Panc1 (cell line): ENCODE measurements around the gene LINGO3. TPM values are rescaled to one million over a fixed set of nuclear protein-coding genes. Genes with fewer than 3 reads are reported as not detected.

Experiments
- ATAC-seq: fragments of 200-7000 bp; cut with Tn5 transposase; 2 replicates; pipeline ENCODE4 v1.9.1; 2020; ENCODE audit warnings: mild to moderate bottlenecking, moderate library complexity
- BruUV-seq: library from RNA; stranded (reverse); fragments of 400-500 nt; replicated peaks from 2 replicates; lab custom pipeline; 2021; lab: Mats Ljungman, UMichigan
- CTCF ChIA-PET: fragments of 300-600 bp; sonication (Branson Sonifier 250); formaldehyde crosslinking; loops from one replicate; lab custom pipeline; 2022; ENCODE audit warnings: antibody characterized with exemption; lab: Charles Lee
- POLR2A ChIA-PET: fragments of 300-600 bp; sonication (Branson Sonifier 250); formaldehyde crosslinking; loops from one replicate; lab custom pipeline; 2022; ENCODE audit warnings: antibody characterized with exemption; lab: Charles Lee
- DNase-seq: peaks from one replicate; pipeline ENCODE4 v3.0.0-alpha.2; 2010; ENCODE audit warnings: low read depth, low spot score
- H3K27ac ChIP-seq: 2 replicates; pipeline ENCODE4 v1.5.1; 2011; ENCODE audit warnings: mild to moderate bottlenecking, low read length, inconsistent platforms
- H3K27me3 ChIP-seq: fragments of 200-500 bp; sonication (Bioruptor generic); 2 replicates; pipeline ENCODE4 v1.6.0; 2014; ENCODE audit warnings: low read length, inconsistent platforms; ENCODE audit not compliant: control insufficient read depth, insufficient read depth
- H3K36me3 ChIP-seq: fragments of 200-500 bp; sonication (Bioruptor generic); 2 replicates; pipeline ENCODE4 v1.5.1; 2014; ENCODE audit warnings: inconsistent platforms, mild to moderate bottlenecking, low read length, moderate library complexity; ENCODE audit not compliant: control insufficient read depth, insufficient read depth
- H3K4me1 ChIP-seq: 2 replicates; pipeline ENCODE4 v1.5.1; 2011; ENCODE audit warnings: inconsistent platforms, mild to moderate bottlenecking, low read length, moderate library complexity; ENCODE audit not compliant: control insufficient read depth, insufficient read depth
- H3K4me3 ChIP-seq, 2 experiments: 2 replicates each; pipeline ENCODE4 v1.5.1; 2011 to 2012; ENCODE audit warnings: low read depth in 2 of 2, low read length in 2 of 2, mild to moderate bottlenecking in 2 of 2, inconsistent platforms in 1 of 2, moderate library complexity in 1 of 2
- H3K9me3 ChIP-seq: fragments of 200-500 bp; sonication (Bioruptor generic); 2 replicates; pipeline ENCODE4 v1.5.1; 2014; ENCODE audit warnings: low read depth, mild to moderate bottlenecking, inconsistent platforms, low read length, moderate library complexity; ENCODE audit not compliant: control insufficient read depth, insufficient read depth
- CTCF ChIP-seq: fragments of 450-650 bp; IDR thresholded peaks from 2 replicates; pipeline ENCODE4 v1.5.1; 2017; ENCODE audit warnings: mild to moderate bottlenecking
- POLR2AphosphoS5 ChIP-seq: IDR thresholded peaks from 2 replicates; pipeline ENCODE4 v1.6.1; 2012; ENCODE audit warnings: mild to moderate bottlenecking, low read depth, low read length, moderate library complexity
- REST ChIP-seq, 2 experiments: IDR thresholded peaks; 2 replicates each; pipeline ENCODE4 v1.6.1; 2011 to 2012; ENCODE audit warnings: low read depth in 2 of 2, control low read depth in 1 of 2, low read length in 1 of 2, mild to moderate bottlenecking in 1 of 2, moderate library complexity in 1 of 2; ENCODE audit not compliant: insufficient read depth in 1 of 2
- SIN3A ChIP-seq: IDR thresholded peaks from 2 replicates; pipeline ENCODE4 v1.6.1; 2012; ENCODE audit warnings: low read depth, mild to moderate bottlenecking, low read length, moderate library complexity, borderline replicate concordance; ENCODE audit not compliant: insufficient read depth
- TCF7L2 ChIP-seq: IDR thresholded peaks from 2 replicates; pipeline ENCODE4 v1.6.1; 2011; ENCODE audit warnings: mild to moderate bottlenecking, low read depth, low read length, inconsistent platforms
- in situ Hi-C: cut with HindIII; loops from 2 replicates; pipeline ENCODE4 v1.10.0; 2016; ENCODE audit warnings: low sequenced_read_pairs, low pct_unique_long_range_greater_than_20kb
- intact Hi-C: fragments of 100-400 bp; cut with micrococcal nuclease; formaldehyde crosslinking; loops from one replicate; pipeline ENCODE4 v1.10.0; 2022; ENCODE audit not compliant: unreplicated experiment
- total RNA-seq: library from RNA; stranded (reverse); gene quantifications from one replicate; pipeline ENCODE4 v1.2.1, GENCODE V29; 2021; ENCODE audit not compliant: unreplicated experiment

The LINGO3 gene
- total RNA-seq, 1 experiment from 2014 or later, result 0.13 TPM

GRCh38 chr19:2270423-2271233, 37.3 kb downstream of the LINGO3 start:
- CTCF ChIA-PET, result no interaction called here
- POLR2A ChIA-PET, result no interaction called here
- peaks cover 7% of the 10 kb centered on the region; the same call in 1 of the 2 replicates for H3K36me3 ChIP-seq
- peak; percentile 3; the same call in 1 of the 2 replicates for ATAC-seq
- H3K9me3 ChIP-seq, result no peaks in the 10 kb centered on the region
- peak overlapping the region; percentile 71 to 89 for H3K4me3 ChIP-seq
- BruUV-seq, result no TSS peak
- peaks cover 18% of the 10 kb centered on the region for H3K4me1 ChIP-seq
- in situ Hi-C loops (no loop called here), intact Hi-C loops (no loop called here)
- H3K27me3 ChIP-seq, result no peaks in the 10 kb centered on the region
- TF ChIP-seq POLR2AphosphoS5 (no peak), CTCF (no peak), REST (IDR thresholded peaks at IDR 0.05; ENCODE audit: insufficient read depth in 1 of 2, low read depth in 2 of 2, low read length in 1 of 2) (no peak), TCF7L2 (no peak), SIN3A (no peak)
- peak overlapping the region; percentile 85; the same call in 1 of the 2 replicates for H3K27ac ChIP-seq
- DNase-seq, result no peak

- no peak for DNase-seq
- Histone ChIP-seq H3K9me3 (no peaks in the 10 kb centered on the region), H3K27ac (peak overlapping the region; percentile 85), H3K36me3 (peaks cover 7% of the 10 kb centered on the region; the same call in 1 of the 2 replicates), H3K4me1 (peaks cover 18% of the 10 kb centered on the region), H3K4me3 (peak overlapping the region; percentile 71 to 89), H3K27me3 (no peaks in the 10 kb centered on the region)
- TF ChIP-seq TCF7L2 (no peak), POLR2AphosphoS5 (no peak), REST (IDR thresholded peaks at IDR 0.05; ENCODE audit: insufficient read depth in 1 of 2, low read depth in 2 of 2, low read length in 1 of 2) (no peak), CTCF (no peak), SIN3A (no peak)
- in situ Hi-C loops, result no loop called here
- BruUV-seq, result TSS peak; percentile 70
- ChIA-PET POLR2A (no interaction called here), CTCF (no interaction called here)
- intact Hi-C loops, result no loop called here
- no peak for ATAC-seq
Observed at GRCh38 chr19:2270157-2270422, 37.9 kb downstream of the LINGO3 start.
